Activated naive CD4-positive, alpha-beta T cell treated with anti-CD3 and anti-CD28 coated beads, Interleukin-2, amount 50 U/mL, for 72 hours (primary cell): Measurements from ENCODE around the gene NR1D1. TPM values are rescaled to one million over a fixed set of nuclear protein-coding genes. Genes with fewer than 3 reads are reported as not detected.

Source experiments
- ATAC-seq, 2 donors: fragments of 150-1000 bp; cut with Tn5 transposase; 2 replicates each; pipeline ENCODE4 v1.10.0; 2021; ENCODE audit warnings: mild to moderate bottlenecking in 2 of 2, moderate library complexity in 2 of 2
- DNase-seq, 2 donors: peaks; one replicate each; pipeline ENCODE4 v3.0.0; 2021 to 2022; ENCODE audit warnings: low spot score in 2 of 2
- H3K27ac Mint-ChIP-seq, 2 donors: one replicate each; pipeline ENCODE4 v1.8.0; 2022; ENCODE audit warnings: mild to moderate bottlenecking in 2 of 2, mixed read lengths in 2 of 2
- H3K36me3 Mint-ChIP-seq, 2 donors: one replicate each; pipeline ENCODE4 v1.8.0; 2022; ENCODE audit warnings: mixed read lengths in 2 of 2
- H3K9me3 Mint-ChIP-seq, 2 donors: one replicate each; pipeline ENCODE4 v1.8.0; 2022; ENCODE audit warnings: mixed read lengths in 2 of 2
- total RNA-seq, 2 donors: library from RNA; stranded (reverse); gene quantifications; one replicate each; pipeline ENCODE4 v1.2.3, GENCODE V29; 2022

The NR1D1 gene
- total RNA-seq, 2 donors from 2014 or later: 4.8 to 26.7 TPM

- no peak for ATAC-seq
- H3K36me3 Mint-ChIP-seq: no peaks in the 10 kb centered on the region
- peak overlapping the region in 1 of 2 donors; percentile 74 for H3K27ac Mint-ChIP-seq
- no peak for DNase-seq
- H3K9me3 Mint-ChIP-seq: no peaks in the 10 kb centered on the region
These were observed 13.5 kb upstream of the NR1D1 start for GRCh38 chr17:40113907-40114245.

- Mint-ChIP-seq H3K9me3 (no peaks in the 10 kb centered on the region), H3K27ac (peak overlapping the region; percentile 74 to 91), H3K36me3 (peaks cover 0 to under 1% of the 10 kb centered on the region in 2 donors)
- ATAC-seq (peak; percentile 85 to 92), DNase-seq (peak; percentile 90 to 92)
These were observed 12.9 kb upstream of the NR1D1 start for GRCh38 chr17:40113110-40113906.

- H3K27ac Mint-ChIP-seq: peak overlapping the region in 1 of 2 donors; percentile 74
- no peak for ATAC-seq
- H3K9me3 Mint-ChIP-seq: no peaks in the 10 kb centered on the region
- peak in 1 of 2 donors; percentile 23 for DNase-seq
- H3K36me3 Mint-ChIP-seq: peaks cover 0 to 5% of the 10 kb centered on the region in 2 donors
These were observed 12.3 kb upstream of the NR1D1 start for GRCh38 chr17:40112718-40113109.

- H3K9me3 Mint-ChIP-seq: no peaks in the 10 kb centered on the region
- no peak for ATAC-seq
- no peak for DNase-seq
- peaks cover 0 to 5% of the 10 kb centered on the region in 2 donors for H3K36me3 Mint-ChIP-seq
- H3K27ac Mint-ChIP-seq: peak overlapping the region in 1 of 2 donors; percentile 74
These were observed 11.9 kb upstream of the NR1D1 start for GRCh38 chr17:40112191-40112711.

- DNase-seq (peak; percentile 68 to 79), ATAC-seq (peak; percentile 46 to 52)
- Mint-ChIP-seq H3K27ac (peak overlapping the region; percentile 74 to 87), H3K9me3 (no peaks in the 10 kb centered on the region), H3K36me3 (peaks cover 0 to 5% of the 10 kb centered on the region in 2 donors)
These were observed 11.1 kb upstream of the NR1D1 start for GRCh38 chr17:40111221-40112128.

GRCh38 chr17:40110026-40110845 is 9.8 kb upstream of the NR1D1 start:
- H3K9me3 Mint-ChIP-seq: no peaks in the 10 kb centered on the region
- H3K36me3 Mint-ChIP-seq: peaks cover 0 to 5% of the 10 kb centered on the region in 2 donors
- ATAC-seq: no peak
- DNase-seq: peak in 1 of 2 donors; percentile 48
- peak overlapping the region in 1 of 2 donors; percentile 74 for H3K27ac Mint-ChIP-seq

GRCh38 chr17:40108970-40109824 is 8.8 kb upstream of the NR1D1 start:
- ATAC-seq (no peak), DNase-seq (no peak)
- Mint-ChIP-seq H3K36me3 (peaks cover 0 to 5% of the 10 kb centered on the region in 2 donors), H3K27ac (peak overlapping the region in 1 of 2 donors; percentile 13), H3K9me3 (no peaks in the 10 kb centered on the region)

- ATAC-seq (peak; percentile 13 to 14), DNase-seq (no peak)
- H3K27ac Mint-ChIP-seq: peak overlapping the region in 1 of 2 donors; percentile 79
- H3K36me3 Mint-ChIP-seq: peaks cover 0 to 5% of the 10 kb centered on the region in 2 donors
- no peaks in the 10 kb centered on the region for H3K9me3 Mint-ChIP-seq
These were observed 7.3 kb upstream of the NR1D1 start for GRCh38 chr17:40107522-40108174.

- DNase-seq (no peak), ATAC-seq (no peak)
- Mint-ChIP-seq H3K36me3 (peaks cover 0 to 5% of the 10 kb centered on the region in 2 donors), H3K9me3 (no peaks in the 10 kb centered on the region), H3K27ac (no peak overlapping the region)
These were observed 6.6 kb upstream of the NR1D1 start for GRCh38 chr17:40106760-40107521.

- no peaks in the 10 kb centered on the region for H3K9me3 Mint-ChIP-seq
- ATAC-seq: no peak
These were observed 5.7 kb upstream of the NR1D1 start for GRCh38 chr17:40105861-40106759.

GRCh38 chr17:40104594-40105486 is 4.5 kb upstream of the NR1D1 start:
- H3K36me3 Mint-ChIP-seq: peaks cover 0 to 10% of the 10 kb centered on the region in 2 donors
- no peaks in the 10 kb centered on the region for H3K9me3 Mint-ChIP-seq
- peak overlapping the region in 1 of 2 donors; percentile 3 for H3K27ac Mint-ChIP-seq
- ATAC-seq: no peak
- no peak for DNase-seq

More at GRCh38 chr17:40105861-40106759, 5.7 kb upstream of the NR1D1 start:
- Mint-ChIP-seq H3K36me3 (peaks cover 0 to 5% of the 10 kb centered on the region in 2 donors), H3K27ac (no peak overlapping the region)
- no peak for DNase-seq

GRCh38 chr17:40103688-40104087 is 3.3 kb upstream of the NR1D1 start:
- Mint-ChIP-seq H3K36me3 (peaks cover 0 to 18% of the 10 kb centered on the region in 2 donors), H3K9me3 (peaks cover 0 to 4% of the 10 kb centered on the region in 2 donors), H3K27ac (no peak overlapping the region)
- ATAC-seq (no peak), DNase-seq (no peak)
